DMS 273 (cell line): ENCODE measurements around the gene RNU5D-1.
"Not testable (repeated sequence)": the region's sequence is repeated elsewhere in the genome, so short reads cannot be mapped to it uniquely, and the experiment has no call there.

Source experiments
- DNase-seq: peaks from one replicate; lab custom pipeline; 2025; ENCODE audit not compliant: unreplicated experiment; lab: John Stamatoyannopoulos, UW

The RNU5D-1 gene

GRCh38 chr1:44701141-44701573 lies 29.8 kb downstream of the RNU5D-1 start:
- no peak for DNase-seq

- DNase-seq: no peak
Measured at GRCh38 chr1:44700573-44700972, 30.4 kb downstream of the RNU5D-1 start.

- not testable (repeated sequence) for DNase-seq
Measured at GRCh38 chr1:44699375-44699774, 31.6 kb downstream of the RNU5D-1 start.

- DNase-seq: no peak
Measured at GRCh38 chr1:44698138-44698537, 32.8 kb downstream of the RNU5D-1 start.

- DNase-seq: no peak
Measured at GRCh38 chr1:44696789-44697345, 34.1 kb downstream of the RNU5D-1 start.

- DNase-seq: no peak
Measured at GRCh38 chr1:44696101-44696500, 34.9 kb downstream of the RNU5D-1 start.

GRCh38 chr1:44695671-44696070 lies 35.3 kb downstream of the RNU5D-1 start:
- no peak for DNase-seq

- no peak for DNase-seq
Measured at GRCh38 chr1:44694863-44695478, 36.0 kb downstream of the RNU5D-1 start.

GRCh38 chr1:44693900-44694299 lies 37.1 kb downstream of the RNU5D-1 start:
- no peak for DNase-seq

GRCh38 chr1:44693159-44693558 lies 37.8 kb downstream of the RNU5D-1 start:
- no peak for DNase-seq

- no peak for DNase-seq
Measured at GRCh38 chr1:44689447-44689765, 41.6 kb downstream of the RNU5D-1 start.

- no peak for DNase-seq
Measured at GRCh38 chr1:44688760-44689446, 42.1 kb downstream of the RNU5D-1 start.

GRCh38 chr1:44685881-44686280 lies 45.1 kb downstream of the RNU5D-1 start:
- DNase-seq: no peak

- no peak for DNase-seq
Measured at GRCh38 chr1:44685218-44685617, 45.8 kb downstream of the RNU5D-1 start.

- DNase-seq: no peak
Measured at GRCh38 chr1:44684525-44684924, 46.4 kb downstream of the RNU5D-1 start.

- DNase-seq: no peak
Measured at GRCh38 chr1:44682883-44683265, 48.1 kb downstream of the RNU5D-1 start.

GRCh38 chr1:44681905-44682882 lies 48.8 kb downstream of the RNU5D-1 start:
- DNase-seq: no peak
